HFF-Myc (cell line): ENCODE results near the gene KCNK7.

Source experiments
- DNase-seq: peaks from one replicate; pipeline ENCODE4 v3.0.0-alpha.2; 2011; ENCODE audit warnings: low read depth; ENCODE audit errors: extremely low read depth
- H3K4me3 ChIP-seq: replicated peaks from 2 replicates; pipeline ENCODE4 v1.5.1; 2011; ENCODE audit warnings: low read depth, mild to moderate bottlenecking, control low read depth, low read length
- CTCF ChIP-seq: IDR thresholded peaks from 2 replicates; pipeline ENCODE4 v1.5.1; 2012; ENCODE audit warnings: mild to moderate bottlenecking, low read depth, low read length, control low read depth; ENCODE audit errors: missing control alignments

Gene KCNK7

GRCh38 chr11:65595543-65596281, at the start of gene KCNK7:
KCNK7 (minus strand) TSS chr11:65595800; CDS start chr11:65595772, 28 bp downstream.
- TF ChIP-seq CTCF = no peak
- no peak for DNase-seq
- no peak within 1 kb of the TSS for H3K4me3 ChIP-seq

- no peak overlapping the region for H3K4me3 ChIP-seq
- no peak for TF ChIP-seq CTCF
- no peak for DNase-seq
These were observed 49.2 kb upstream of the KCNK7 start for GRCh38 chr11:65644837-65645236.

- no peak for DNase-seq
- TF ChIP-seq CTCF = no peak
- no peak overlapping the region for H3K4me3 ChIP-seq
These were observed 48.4 kb upstream of the KCNK7 start for GRCh38 chr11:65643971-65644370.

- DNase-seq = no peak
- TF ChIP-seq CTCF = no peak
- peak overlapping the region; percentile 5; the same call in 1 of the 2 replicates for H3K4me3 ChIP-seq
These were observed 46.5 kb upstream of the KCNK7 start for GRCh38 chr11:65642014-65642671.

- no peak for TF ChIP-seq CTCF
- no peak for DNase-seq
- no peak overlapping the region for H3K4me3 ChIP-seq
These were observed 45.9 kb upstream of the KCNK7 start for GRCh38 chr11:65641297-65642013.

GRCh38 chr11:65640483-65641296, 45.1 kb upstream of the KCNK7 start:
- TF ChIP-seq CTCF = no peak
- no peak for DNase-seq
- H3K4me3 ChIP-seq = no peak overlapping the region
